Stomach (tissue), 9 donors: Measurements from ENCODE around the gene BBS7. TPM values are rescaled to one million over a fixed set of nuclear protein-coding genes. Genes with fewer than 3 reads are reported as not detected.

Experiments used
- DNase-seq, 2 donors: peaks; one replicate each; pipeline versions ENCODE4 v3.0.0 to v3.0.0-alpha.2; 2013 to 2019
- H3K27ac ChIP-seq, 5 donors: fragments of 200-600 bp in 4 of 5; sonication (generic) in 4 of 5; one replicate each; pipeline ENCODE4 v1.5.1; 2013 to 2019; ENCODE audit warnings: mild to moderate bottlenecking in 1 of 5, moderate library complexity in 1 of 5
- H3K27me3 ChIP-seq, 3 donors: fragments of 200-600 bp; sonication (generic); one replicate each; pipeline ENCODE4 v1.5.1; 2017 to 2019; ENCODE audit warnings: mixed run types in 1 of 3
- H3K36me3 ChIP-seq, 4 donors: fragments of 200-600 bp; sonication (generic); 1 replicate in 3 of 4; 2 replicates in 1 of 4; pipeline ENCODE4 v1.5.1; 2016 to 2019
- H3K4me1 ChIP-seq, 4 donors: fragments of 200-600 bp; sonication (generic); one replicate each; pipeline ENCODE4 v1.5.1; 2016 to 2019
- H3K4me3 ChIP-seq, 4 donors: fragments of 200-600 bp; sonication (generic) in 3 of 4; one replicate each; pipeline ENCODE4 v1.5.1; 2016 to 2019; ENCODE audit warnings: mild to moderate bottlenecking in 1 of 4
- H3K9me3 ChIP-seq, 4 donors: fragments of 200-600 bp; sonication (generic); one replicate each; pipeline ENCODE4 v1.5.1; 2016 to 2019
- EP300 ChIP-seq: sonication (generic); formaldehyde crosslinking; IDR thresholded peaks from one replicate; pipeline ENCODE4 v1.6.1; 2017; ENCODE audit warnings: antibody characterized with exemption
- POLR2A ChIP-seq, 4 donors: fragments of 450-650 bp; IDR thresholded peaks; one replicate each; pipeline ENCODE4 v1.6.1; 2016; ENCODE audit warnings: antibody characterized with exemption in 4 of 4, control low read depth in 2 of 4, mild to moderate bottlenecking in 1 of 4, moderate library complexity in 1 of 4
- POLR2AphosphoS5 ChIP-seq, 3 donors: sonication (generic); formaldehyde crosslinking; IDR thresholded peaks; one replicate each; pipeline ENCODE4 v1.6.1; 2016; ENCODE audit warnings: antibody characterized with exemption in 3 of 3
- WGBS, 5 donors: extraction: QIAGEN DNeasy Blood & Tissue Kit in 3 of 5; methylation state at CpG; one replicate each; pipeline versions ENCODE4 v1.1.5 to v1.1.7; 2013 to 2018; 5-methylcytosine and 5-hydroxymethylcytosine counted together
- intact Hi-C: fragments of 100-400 bp; cut with DNase I; formaldehyde crosslinking; loops from one replicate; pipeline ENCODE4 v1.15.1; 2023; ENCODE audit warnings: low total_unique reads
- polyA plus RNA-seq, 3 donors: library from polyadenylated mRNA; stranded (reverse); fragments of 200-250 nt; gene quantifications; one replicate each; pipeline ENCODE4 v1.2.3, GENCODE V29; 2013
- total RNA-seq, 5 donors: library from RNA; depleted of rRNA; stranded (reverse); fragments of >200 nt; gene quantifications; one replicate each; pipeline versions ENCODE4 v1.1.0 to v1.2.3, GENCODE V29; 2014 to 2016
- TF ChIP-seq, protein P1 (sequence below), 7 experiments: fragments of 450-650 bp in 4 of 7; fragments of 200-600 bp in 3 of 7; sonication (generic) in 3 of 7; IDR thresholded peaks; one replicate each; pipeline ENCODE4 v1.5.1; 2016 to 2019; ENCODE audit warnings: antibody characterized with exemption in 7 of 7, control low read depth in 2 of 7, mild to moderate bottlenecking in 1 of 7
- donor health status: healthy with polysubstance abuse.
- donor health status: Bipolar disorder and iron deficiency.
- donor health status: healthy.

The BBS7 gene
- total and polyA plus RNA-seq, 8 donors: 6.7 to 22.2 (median 12.7) TPM

DNA sequence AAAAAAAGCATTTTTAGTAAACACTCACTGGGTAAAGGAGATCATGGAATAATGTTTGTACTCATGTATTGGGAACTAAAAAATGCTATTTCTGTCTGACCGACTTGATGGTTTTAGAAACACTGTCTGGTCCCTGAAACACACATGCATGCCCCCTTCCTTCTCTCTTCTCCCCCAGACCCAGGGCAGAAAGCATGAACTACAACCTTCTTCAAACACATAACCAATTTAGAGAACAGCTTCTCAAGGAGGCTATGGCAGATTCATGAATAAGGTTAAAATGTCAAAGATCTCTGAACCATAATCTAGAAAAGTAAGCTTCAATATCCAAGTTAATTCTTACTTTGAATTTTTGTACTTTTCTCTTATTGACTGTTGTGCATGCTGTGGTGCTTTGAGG is 52.6 kb downstream of the BBS7 start:
- intact Hi-C loops: no loop called here
- TF ChIP-seq EP300 (no peak), POLR2AphosphoS5 (IDR thresholded peaks at IDR 0.05) (no peak), POLR2A (IDR thresholded peaks at IDR 0.05) (no peak)
- TF ChIP-seq, protein P1, sequence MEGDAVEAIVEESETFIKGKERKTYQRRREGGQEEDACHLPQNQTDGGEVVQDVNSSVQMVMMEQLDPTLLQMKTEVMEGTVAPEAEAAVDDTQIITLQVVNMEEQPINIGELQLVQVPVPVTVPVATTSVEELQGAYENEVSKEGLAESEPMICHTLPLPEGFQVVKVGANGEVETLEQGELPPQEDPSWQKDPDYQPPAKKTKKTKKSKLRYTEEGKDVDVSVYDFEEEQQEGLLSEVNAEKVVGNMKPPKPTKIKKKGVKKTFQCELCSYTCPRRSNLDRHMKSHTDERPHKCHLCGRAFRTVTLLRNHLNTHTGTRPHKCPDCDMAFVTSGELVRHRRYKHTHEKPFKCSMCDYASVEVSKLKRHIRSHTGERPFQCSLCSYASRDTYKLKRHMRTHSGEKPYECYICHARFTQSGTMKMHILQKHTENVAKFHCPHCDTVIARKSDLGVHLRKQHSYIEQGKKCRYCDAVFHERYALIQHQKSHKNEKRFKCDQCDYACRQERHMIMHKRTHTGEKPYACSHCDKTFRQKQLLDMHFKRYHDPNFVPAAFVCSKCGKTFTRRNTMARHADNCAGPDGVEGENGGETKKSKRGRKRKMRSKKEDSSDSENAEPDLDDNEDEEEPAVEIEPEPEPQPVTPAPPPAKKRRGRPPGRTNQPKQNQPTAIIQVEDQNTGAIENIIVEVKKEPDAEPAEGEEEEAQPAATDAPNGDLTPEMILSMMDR (IDR thresholded peaks at IDR 0.05): no peak
- WGBS, 5 donors: 75 to 90% (median 85%) methylated on average over 1 of the region's 1 CpG
- no peak for DNase-seq
- no peaks in the 10 kb centered on the region for H3K27me3 ChIP-seq
- H3K4me1 ChIP-seq: peaks cover 0 to 15% (median 2%) of the 10 kb centered on the region in 4 donors
- H3K36me3 ChIP-seq: peaks cover 23 to 73% (median 65%) of the 10 kb centered on the region in 4 donors
- no peaks in the 10 kb centered on the region for H3K9me3 ChIP-seq
- H3K4me3 ChIP-seq: no peak overlapping the region
- H3K27ac ChIP-seq: no peak overlapping the region

DNA sequence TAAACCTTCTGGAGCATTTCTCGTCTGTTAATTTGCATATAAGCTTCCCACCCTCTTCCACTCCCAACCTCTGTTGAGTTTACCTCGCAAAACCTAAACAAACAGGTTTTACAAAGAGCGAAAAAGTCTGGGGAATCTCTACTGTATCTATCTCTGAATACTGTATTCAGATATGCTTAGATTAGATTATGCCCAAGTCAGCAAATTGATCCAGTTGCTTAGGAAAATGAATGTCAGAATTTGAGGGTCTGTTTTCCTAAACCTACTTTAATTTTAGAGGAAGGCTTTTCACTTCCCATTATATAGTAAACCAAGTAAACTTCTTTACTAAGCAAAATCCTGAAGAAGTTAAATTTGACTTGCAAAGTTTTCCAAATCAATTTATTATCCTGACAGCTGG is 53.3 kb downstream of the BBS7 start:
- peaks cover 24 to 80% (median 72%) of the 10 kb centered on the region in 4 donors for H3K36me3 ChIP-seq
- no peak for DNase-seq
- intact Hi-C loops: no loop called here
- no peak overlapping the region for H3K4me3 ChIP-seq
- peaks cover 0 to 8% (median 0%) of the 10 kb centered on the region in 4 donors for H3K4me1 ChIP-seq
- WGBS, 5 donors: 70 to 83% (median 74%) methylated on average over 3 of the region's 3 CpGs
- no peaks in the 10 kb centered on the region for H3K27me3 ChIP-seq
- TF ChIP-seq POLR2AphosphoS5 (IDR thresholded peaks at IDR 0.05): no peak
- TF ChIP-seq, protein P1 (IDR thresholded peaks at IDR 0.05): no peak
- TF ChIP-seq POLR2A (IDR thresholded peaks at IDR 0.05): no peak
- no peak for TF ChIP-seq EP300
- H3K27ac ChIP-seq: no peak overlapping the region
- no peaks in the 10 kb centered on the region for H3K9me3 ChIP-seq

DNA sequence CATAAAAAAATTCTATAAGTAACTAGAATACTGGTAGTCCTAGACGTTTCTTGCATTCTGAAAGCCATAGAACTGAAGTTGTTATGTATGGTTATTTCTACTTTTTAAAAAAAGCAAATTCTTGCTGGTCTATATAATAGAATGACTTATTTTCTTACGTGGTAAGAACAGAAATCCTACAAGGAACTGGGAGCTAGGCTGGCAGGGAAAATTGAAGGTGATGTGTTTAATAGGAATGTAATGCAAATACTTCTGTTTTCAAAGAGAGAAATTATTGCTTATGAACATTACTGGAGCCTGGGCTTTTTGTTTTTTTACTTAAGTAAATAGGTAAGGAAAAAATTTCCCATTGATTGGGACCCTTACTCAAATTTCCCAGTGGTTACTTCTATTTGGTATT is 55.5 kb downstream of the BBS7 start:
- H3K4me3 ChIP-seq: no peak overlapping the region
- H3K4me1 ChIP-seq: no peaks in the 10 kb centered on the region
- TF ChIP-seq EP300 (no peak), POLR2AphosphoS5 (IDR thresholded peaks at IDR 0.05) (no peak), POLR2A (IDR thresholded peaks at IDR 0.05) (no peak)
- TF ChIP-seq, protein P1 (IDR thresholded peaks at IDR 0.05): no peak
- intact Hi-C loops: no loop called here
- DNase-seq: no peak
- H3K9me3 ChIP-seq: no peaks in the 10 kb centered on the region
- WGBS, 5 donors: 83 to 90% (median 86%) methylated on average over 2 of the region's 2 CpGs
- H3K27me3 ChIP-seq: no peaks in the 10 kb centered on the region
- H3K36me3 ChIP-seq: peaks cover 31 to 93% (median 92%) of the 10 kb centered on the region in 4 donors
- no peak overlapping the region for H3K27ac ChIP-seq

DNA sequence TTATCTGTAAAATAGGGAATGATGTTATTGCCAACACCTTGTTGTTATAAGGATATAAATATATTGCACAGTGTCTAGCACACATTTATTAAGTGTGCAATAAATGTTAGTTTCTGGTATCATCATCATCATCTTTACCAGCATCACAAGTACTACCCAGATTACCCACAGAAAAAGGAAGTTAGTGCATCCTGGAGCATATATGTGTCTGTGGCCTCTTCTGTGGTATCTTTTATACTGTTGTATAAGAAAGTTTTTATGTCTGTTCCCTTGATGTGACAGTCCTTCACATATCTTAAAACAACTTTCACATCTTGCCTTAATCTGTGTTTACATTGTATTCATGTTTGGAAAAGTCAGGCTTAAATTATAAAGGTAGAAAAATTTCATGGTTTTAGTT is 59.2 kb downstream of the BBS7 start:
- DNase-seq: no peak
- Histone ChIP-seq H3K4me1 (no peaks in the 10 kb centered on the region), H3K27me3 (no peaks in the 10 kb centered on the region), H3K9me3 (no peaks in the 10 kb centered on the region), H3K36me3 (peaks cover 38 to 100% (median 100%) of the 10 kb centered on the region in 4 donors), H3K27ac (no peak overlapping the region), H3K4me3 (no peak overlapping the region)
- TF ChIP-seq, protein P1 (IDR thresholded peaks at IDR 0.05): no peak
- no peak for TF ChIP-seq POLR2A (IDR thresholded peaks at IDR 0.05)
- no peak for TF ChIP-seq EP300
- TF ChIP-seq POLR2AphosphoS5 (IDR thresholded peaks at IDR 0.05): no peak
- intact Hi-C loops: no loop called here
